HG03108 (cell line): ENCODE data around the gene ADARB2.
"Not testable (repeated sequence)": the region's sequence is repeated elsewhere in the genome, so short reads cannot be mapped to it uniquely, and the experiment has no call there.

Experiments used
- ATAC-seq: cut with Tn5 transposase; IDR thresholded peaks from one replicate; pipeline ENCODE4 v1.9.1; 2021; ENCODE audit warnings: moderate library complexity; ENCODE audit not compliant: unreplicated experiment

Gene ADARB2

DNA sequence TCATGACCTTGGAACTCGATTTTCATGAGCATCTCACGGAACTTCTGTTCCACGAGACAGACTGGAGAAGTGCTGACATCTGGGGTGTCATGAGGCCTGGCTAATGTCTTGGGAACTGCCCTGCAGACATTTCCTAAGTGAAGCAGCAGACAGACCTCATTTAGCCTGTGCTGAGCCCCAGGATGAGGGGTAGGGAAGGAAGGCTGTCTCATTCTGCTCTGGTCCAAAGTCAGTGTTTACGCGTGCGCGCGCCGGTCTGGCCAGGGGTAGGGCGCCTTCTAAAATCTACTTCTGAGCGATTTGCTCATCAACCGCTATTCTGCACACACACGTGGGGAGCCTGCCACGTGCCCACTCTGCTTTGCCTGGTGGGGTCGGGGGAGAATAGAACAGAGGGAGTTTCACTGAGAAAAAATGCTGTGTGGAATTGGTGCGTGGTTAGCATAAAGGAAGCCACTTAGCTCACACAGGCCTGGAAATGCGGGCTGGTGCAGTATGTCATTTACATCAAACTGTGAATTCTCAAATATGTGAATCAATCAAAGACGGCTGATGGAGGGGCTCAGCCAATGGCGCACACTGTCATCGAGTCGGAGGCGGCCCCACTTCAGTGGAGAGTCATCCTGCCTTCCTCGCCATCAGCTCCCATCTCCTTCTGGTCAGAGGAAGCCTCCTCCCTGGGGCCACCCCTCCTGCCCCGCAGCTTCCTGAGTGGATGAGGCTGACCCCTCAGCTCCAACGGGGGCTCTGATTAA lies 335.1 kb downstream of the ADARB2 start:
- no peak for ATAC-seq

DNA sequence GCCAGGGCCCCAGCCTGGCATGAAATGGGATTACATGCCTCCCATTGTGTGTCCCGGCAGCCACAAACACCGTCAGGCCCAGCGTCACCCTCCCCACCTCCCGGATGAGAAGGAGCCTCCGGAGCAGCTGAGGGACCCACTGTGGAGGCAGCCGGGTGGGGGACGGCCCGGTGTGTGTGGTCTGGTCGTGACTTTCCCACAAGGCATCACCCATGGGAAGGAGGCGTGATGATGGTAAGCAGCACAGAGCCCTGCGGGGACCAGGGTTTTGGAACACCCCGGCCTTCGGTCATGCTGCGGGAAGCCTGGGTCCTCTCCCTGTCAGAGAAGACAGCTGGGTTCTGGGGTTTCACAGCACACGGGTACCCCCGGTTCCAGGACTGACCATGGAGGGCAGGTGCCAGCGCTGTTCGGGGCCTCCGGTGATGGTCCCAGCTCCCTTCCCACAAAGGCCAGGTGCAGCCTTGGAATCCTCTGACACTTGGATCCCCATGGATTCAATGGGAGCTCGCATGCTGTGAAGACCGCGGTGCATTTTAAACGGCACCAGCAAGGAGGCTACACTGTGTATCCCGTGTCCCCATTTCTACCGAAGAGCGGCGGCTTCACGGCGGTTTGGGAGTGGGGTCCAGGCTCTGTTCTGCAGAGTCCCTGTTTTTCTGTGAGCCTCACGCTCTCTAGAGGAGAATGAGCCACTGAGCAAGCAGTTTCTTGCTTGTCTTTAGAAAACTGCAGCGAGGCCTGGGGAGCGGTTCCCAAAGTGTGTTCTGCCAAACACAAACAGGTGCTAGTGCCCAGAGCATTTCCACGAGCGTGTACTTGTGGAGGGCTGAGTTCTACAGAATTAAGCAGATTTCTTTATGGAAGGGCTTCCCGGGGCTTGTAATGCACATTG lies 336.0 kb downstream of the ADARB2 start:
- no peak for ATAC-seq

DNA sequence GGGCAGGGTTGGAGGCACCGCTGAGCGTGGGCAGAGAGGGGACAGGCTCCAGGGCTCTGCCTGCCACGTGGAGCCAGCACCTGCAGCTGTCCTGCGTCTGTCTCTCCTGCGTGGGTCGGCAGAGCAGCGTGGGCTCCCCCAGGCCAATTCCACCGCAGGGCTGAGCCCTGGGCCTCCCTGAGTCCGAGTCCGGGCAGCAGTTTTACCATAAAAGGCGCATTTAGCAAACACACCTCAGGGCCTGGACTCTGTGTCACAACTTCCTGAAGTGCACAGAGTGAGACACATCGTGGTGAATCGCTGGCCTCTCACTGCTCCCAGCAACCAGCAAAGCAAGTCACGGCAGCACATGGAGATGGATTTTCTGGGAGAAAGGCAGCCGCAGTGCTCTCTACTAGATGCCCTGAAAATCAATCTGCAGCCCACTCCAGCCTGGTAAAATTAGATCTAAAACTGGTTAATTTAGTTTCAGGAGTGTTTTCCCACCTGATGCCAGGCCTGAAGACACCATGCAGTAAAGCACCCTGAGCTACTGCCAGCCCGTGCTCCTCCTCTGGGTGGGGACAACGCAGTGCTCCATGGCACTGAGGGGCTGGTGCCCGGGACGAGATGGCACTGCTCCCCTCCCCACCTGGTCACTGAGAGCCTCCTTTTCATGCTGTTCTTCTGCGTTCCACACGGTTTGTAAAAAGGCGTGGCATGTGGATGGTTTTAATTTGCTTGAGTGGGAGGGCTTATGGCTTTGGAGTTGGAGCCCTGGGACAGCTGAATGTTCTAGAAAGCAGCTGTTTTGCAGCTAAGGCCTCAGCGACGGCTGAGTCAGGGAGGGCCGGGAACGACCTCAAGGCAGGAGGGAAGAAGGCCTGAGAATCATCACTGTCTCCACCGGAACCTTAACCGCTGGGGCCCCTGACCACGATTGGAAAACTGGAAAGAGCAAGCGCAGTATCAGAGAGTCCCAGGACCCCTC lies 336.9 kb downstream of the ADARB2 start:
- no peak for ATAC-seq

DNA sequence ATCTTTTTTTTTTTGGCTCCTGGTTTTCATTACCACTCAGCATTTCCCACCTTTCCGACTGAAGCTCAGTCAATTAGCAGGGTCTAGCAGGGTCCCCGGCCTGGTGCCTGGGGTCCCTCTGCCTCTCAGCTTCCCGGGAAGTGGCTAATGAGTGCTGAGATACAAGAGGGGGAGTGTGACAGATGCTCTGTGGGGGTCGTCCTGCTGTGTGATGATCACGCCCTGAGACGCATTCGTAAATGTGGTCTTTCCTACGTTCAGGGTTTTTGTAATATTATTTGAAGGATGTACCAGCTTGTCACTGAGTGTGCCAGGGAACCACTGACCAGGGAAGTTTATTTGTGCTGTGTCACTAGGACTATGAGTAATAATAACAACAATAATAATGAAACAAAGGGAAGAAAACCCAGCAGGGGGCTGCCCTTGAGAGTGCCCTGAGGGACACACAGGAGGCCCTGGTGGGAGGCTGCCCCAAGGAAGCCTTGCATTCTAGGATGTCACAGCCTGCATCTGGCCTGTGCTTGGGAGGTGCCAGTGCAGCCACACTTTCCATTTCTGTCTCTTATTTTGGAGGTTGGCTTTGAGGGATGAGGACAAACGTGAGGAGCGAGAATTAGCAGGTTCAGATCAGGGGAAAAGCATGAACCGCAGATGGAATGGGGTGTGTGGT lies 337.8 kb downstream of the ADARB2 start:
- no peak for ATAC-seq

DNA sequence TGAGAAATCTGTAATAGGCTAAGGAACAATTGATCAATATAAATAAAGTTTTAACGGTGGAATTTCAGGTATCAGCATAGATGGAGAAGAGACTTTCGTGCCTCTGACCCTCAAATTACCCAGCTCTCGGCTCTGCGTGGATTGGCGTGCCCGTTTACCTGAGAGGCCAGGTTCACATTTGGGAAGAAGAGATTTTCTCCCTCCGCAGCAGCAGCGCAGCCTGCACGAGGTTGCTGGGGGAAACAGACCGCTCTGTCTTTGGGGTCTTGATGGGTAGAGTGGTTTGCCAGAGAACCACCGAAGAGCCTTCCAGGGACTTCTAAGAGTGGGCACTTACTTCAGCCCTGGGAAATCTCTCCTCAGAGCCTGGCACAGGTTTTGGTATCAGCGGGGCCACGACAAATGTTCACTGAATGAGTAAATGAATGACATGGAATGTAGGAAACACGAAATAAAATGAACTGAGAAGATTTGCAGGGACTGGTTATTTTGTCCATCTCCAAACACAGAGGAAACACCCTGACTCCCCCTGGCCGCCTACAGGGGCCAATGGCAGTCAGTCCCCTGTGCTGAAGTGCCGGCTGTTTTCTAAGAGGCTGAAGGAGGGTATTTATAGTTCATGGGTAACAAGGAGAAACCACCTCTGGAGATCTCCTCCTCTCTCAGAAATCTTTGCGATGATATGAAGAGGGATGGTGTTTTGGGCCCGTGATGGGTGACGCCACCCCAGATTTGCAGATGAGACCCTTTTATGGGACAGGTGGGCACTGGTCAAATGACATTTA lies 338.5 kb downstream of the ADARB2 start:
- ATAC-seq = no peak

DNA sequence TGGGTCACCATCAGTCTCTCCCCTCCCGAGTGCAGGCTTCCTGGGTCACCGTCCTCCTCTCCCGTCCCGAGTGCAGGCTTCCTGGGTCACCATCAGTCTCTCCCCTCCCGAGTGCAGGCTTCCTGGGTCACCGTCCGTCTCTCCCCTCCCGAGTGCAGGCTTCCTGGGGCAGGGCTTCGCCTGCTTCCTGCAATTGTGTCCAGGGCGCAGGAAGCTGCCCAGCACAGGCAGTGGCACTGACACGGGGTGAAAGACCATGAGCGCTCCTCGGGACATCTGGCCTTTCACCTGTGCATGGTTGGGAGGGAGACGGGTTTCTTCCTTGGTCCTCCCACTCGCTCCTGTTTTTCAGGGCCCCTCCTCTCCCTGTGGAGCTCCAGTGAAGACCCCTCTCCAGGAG lies 339.2 kb downstream of the ADARB2 start:
- ATAC-seq = not testable (repeated sequence)

DNA sequence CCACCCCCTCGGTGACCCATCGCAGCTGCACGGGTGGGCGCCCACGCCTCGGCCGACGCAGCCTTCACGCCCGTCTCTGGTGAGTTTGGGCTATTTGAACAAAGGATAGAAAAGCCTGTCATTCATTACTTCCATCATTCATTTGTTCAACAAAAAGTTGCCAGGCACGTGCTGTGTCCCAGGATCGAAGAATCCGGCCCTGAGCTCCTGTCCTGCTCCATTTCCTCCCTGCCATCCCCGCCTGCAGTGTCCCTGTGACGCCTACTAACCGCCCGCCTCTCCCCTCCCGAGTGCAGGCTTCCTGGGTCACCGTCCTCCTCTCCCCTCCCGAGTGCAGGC lies 341.1 kb downstream of the ADARB2 start:
- no peak for ATAC-seq

DNA sequence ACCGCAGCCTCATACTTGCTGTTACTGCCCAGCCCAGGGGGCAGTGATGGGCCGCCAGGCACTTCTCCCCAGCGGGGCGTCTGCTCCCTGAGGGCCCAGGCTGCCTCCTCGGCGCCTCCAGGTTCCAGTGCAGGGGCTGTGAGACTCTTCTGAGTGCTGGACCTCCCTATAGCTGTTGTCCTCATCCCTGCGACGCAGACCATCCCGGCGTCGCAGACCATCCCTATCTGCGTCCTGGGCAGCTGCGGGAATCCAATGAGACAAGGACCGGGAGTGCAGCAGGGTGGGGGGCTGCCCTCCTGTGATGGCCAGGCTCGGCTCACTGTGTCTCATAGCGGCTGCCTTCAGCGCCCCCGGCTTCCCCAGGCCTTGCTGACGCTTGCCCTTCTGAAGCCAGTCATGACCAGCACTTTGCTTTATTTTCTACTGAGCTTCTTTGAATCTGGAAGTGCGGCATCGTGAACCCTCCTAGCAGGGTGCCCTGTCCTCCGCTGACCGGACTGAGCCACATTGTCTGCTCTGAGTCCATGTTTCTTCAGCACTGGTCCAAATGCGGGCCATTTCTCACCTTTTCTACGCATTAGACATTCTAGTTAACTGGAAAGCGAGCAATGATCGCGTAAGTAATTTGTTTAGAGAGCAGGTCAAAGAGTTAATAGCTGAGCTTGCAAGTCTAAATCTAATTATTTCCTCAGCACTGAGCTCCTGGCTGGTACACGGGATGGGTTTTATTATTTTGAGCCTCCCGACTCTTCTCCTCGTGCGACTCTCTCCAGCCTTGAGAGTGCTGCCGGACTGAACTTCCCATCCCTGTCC lies 341.6 kb downstream of the ADARB2 start:
- ATAC-seq = no peak

DNA sequence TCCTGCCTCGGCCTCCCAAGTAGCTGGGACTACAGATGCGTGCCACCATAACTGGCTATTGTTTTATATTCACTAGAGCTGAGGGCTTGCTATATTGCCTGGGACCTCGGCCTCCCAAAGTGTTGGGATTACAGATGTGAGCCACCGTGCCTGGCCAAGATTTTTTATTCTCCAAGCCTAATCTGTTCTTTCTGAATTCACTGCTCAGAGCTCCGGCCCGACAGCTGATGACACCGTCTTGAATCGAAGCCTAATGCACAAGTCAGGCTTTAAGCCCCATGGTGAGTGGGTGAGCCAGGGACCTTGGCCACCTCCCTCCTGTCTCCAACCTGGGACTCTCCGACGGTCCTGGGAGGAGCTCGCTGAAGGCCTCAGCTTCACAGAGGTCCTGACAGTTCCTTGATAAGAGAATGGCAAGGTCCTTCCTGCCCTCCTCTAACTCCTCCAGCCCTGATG lies 342.3 kb downstream of the ADARB2 start:
- ATAC-seq = no peak

DNA sequence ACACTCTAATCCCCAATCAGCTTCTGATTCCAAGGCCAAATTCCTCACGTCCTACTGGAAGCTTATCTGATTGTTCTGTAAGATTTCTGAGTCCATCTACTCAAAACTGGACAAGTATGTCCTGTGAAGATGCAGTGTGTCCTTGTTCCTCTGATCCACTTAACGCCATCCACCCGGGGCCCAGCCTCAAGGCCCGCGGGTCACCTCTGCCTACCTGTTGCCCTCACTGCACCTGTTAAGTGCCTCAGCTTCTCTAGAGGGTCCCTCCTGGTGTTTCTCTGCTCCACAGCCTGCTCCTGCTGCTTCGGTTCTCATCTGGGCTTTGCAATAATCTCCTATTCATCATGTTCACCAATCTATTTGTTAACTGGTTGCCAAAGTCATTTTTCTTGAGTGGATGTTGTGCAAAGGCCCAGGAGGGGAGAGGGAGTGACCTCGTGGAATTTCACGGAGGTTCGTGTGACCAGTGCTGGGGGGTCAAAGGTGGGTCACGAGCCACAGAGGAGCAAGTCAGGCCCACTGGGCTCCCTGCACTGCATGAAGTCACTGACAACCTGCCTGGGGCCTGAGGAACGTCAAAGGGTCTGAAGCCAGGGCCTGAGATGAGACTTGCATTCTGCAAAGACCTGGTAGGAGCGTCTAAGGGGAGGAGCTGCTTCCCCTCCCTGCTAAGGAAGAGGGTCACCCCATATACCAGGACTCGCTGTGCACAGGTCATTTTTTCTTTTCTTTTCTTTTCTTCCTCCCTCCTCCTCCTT lies 343.0 kb downstream of the ADARB2 start:
- ATAC-seq = no peak

DNA sequence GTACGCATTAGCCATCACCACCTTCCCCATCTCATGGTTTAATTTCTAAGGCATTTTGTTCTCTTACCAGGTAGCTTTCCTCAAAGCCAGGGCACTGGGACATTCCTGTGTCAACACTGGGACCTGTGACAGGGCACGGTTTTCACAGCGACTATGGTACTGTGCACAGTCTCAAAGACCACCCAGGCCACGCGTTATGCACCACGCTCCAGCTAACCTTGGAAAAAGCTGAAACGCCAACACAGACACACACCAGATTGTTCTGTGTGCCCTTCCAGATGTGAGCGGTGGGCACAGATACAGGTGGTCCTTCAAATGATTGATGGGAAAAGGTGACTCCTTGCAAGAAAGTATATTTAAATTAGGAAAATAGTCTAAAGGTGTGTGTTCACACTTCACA lies 343.8 kb downstream of the ADARB2 start:
- ATAC-seq = no peak

DNA sequence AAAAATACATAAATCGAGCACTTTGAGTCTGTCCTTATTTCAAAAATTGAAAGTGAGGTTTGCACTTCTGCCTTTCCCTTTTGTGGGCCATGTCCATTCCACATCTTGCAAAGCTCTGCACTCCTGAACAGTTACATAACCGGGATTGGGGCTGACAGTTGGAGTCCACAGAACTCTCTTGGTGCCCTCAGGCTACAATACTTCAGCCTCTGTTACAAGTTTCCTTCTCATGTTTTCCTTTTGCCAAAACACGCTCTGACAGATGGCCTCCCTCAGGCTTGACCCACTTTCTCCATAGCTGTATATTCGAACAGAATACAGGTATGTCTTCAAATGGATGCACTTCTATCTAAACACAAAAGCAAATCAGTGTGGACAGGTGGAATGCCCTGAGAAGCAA lies 345.2 kb downstream of the ADARB2 start:
- no peak for ATAC-seq

DNA sequence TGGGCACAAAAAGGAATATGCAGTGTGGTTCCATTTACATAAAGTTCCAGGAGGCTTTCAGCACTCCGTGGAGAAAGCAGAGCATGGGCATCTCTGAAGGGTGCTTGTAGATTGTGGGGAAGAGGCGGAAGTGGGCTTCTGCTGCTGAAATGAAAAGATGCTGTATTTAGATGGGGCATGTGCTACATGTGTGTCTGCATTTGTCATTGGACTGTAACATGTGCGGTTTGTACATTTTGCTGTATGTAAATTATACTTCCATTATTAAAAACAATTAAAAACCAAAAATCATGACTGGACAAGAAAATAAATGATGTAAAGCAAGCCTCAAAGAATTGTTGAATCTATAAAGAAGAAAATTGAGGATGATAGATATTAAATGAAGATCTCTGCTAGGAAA lies 347.1 kb downstream of the ADARB2 start:
- ATAC-seq = no peak

DNA sequence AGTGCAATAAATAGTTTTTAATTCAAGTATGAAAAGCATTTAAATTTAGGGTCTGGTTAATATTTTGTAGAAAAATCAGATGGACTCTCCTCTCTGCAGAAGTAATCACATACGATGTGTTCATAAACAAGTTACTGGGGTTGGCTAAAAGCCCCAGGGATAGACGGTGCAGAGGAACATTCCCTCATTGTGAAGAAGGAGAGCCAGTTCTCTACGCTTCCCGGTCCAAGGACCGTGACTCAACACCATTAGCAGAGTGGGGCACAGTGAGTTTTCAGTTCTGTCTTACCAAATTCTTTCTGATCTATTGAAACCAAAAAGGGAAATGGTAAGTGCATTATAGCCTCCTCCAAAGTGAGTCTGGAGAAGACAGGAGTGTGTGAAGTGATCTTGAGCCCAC lies 353.3 kb downstream of the ADARB2 start:
- no peak for ATAC-seq

DNA sequence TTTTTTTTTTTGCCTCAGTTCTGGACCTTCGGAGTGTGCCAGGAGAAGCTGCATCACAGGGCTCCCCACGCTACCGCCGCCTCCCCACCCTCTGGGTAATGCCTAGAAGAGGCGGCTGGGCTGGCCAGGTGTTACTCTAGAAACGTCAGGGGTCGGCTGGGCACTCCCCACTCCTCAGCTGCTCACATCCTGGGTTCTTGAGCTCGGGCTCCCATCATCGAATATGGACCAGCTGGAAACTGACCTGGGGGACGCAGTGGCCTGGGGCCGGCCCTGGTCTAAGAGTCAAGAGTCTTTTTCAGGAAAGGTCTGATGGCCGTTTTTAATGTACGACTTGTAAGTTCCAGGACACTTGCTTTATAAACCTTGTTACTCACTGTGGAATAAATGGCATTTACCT lies 354.6 kb downstream of the ADARB2 start:
- ATAC-seq = no peak

DNA sequence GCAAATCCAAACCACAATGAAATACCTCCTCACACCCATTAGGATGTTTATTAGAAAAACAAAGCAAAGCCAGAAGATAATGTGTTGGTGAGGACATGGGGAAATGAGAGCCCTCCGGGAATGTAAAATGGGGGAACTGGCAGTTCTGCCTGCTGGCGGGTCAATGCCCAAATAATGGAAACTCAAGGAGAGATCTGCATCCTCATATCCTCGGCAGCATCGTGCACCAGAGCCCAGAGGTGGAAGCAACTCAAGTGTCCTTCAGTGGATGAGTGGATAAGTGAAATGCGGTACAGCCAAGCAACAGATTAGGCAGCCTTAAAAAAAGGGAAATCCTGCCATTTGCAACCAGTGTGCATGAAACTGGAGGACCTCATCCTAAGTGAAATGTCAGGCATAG lies 356.0 kb downstream of the ADARB2 start:
- no peak for ATAC-seq

DNA sequence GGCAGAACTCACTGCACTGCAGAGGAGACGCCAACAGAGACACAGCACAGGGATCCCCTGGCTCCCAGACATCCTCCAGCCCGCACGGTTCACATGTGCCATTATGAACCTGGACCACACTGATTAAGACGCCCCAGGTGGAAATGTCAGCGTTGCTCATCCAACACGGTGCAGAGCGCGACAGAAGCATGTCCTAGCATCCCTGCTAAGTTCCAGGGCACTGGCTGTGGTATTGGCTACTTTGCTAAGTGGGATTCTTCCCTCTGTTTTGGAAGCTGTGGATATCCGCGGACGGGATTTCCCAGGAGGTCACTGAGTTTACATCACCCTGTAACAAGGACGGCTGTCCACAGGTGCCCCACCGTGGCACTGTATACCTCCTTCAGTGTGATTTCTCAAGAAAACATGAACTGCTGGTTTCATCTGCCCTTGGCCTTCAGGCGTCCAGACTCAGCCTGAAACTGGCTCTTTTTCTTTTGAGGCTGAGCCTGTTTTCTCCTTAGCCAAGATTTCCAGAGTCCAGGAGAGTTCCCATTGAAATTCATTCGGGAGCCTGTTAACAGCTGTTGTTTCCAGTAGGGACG lies 357.1 kb downstream of the ADARB2 start:
- ATAC-seq = no peak

DNA sequence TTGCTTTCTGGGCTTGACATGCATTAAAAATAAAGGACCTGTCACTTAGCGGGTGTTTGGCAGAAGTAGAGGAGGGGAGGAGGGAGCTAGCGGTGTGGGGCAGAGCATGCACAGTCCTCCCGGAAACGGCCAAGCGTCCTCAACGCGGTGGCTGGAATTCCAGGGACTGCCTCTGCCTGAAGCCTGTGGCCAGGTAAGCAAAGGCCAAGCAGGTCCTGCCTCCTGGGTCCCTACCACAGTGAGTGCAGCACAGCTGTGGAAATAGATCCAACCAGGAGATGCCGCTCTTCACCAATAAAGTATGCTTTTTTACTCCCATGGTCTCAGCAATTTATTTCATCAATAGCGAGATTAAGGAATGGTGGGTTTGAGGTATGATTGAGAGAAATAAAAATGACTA lies 357.7 kb downstream of the ADARB2 start:
- ATAC-seq = no peak
